ENCODE results near the gene SPANXC. TPM values are rescaled to one million over a fixed set of nuclear protein-coding genes. Genes with fewer than 3 reads are reported as not detected.

Gene SPANXC
- total and polyA plus RNA-seq, 4 donors, result not detected

GRCh38 chrX:141221611-141222010 lies 20.7 kb downstream of the SPANXC start:
- TF ChIP-seq CTCF (IDR thresholded peaks at IDR 0.05; ENCODE audit: control extremely low read depth, extremely low read depth), result no peak

GRCh38 chrX:141220342-141221008 lies 21.8 kb downstream of the SPANXC start:
- Histone ChIP-seq H3K9ac (ENCODE audit: insufficient read depth in 1 of 2, low read length in 2 of 2) (no peak overlapping the region), H3K27ac (ENCODE audit: low read depth in 1 of 2, low read length in 1 of 2) (no peak overlapping the region)
- 60 to 87% methylated on average over 3 of the region's 3 CpGs for WGBS, 2 donors

More at GRCh38 chrX:141221611-141222010, 20.7 kb downstream of the SPANXC start:
- DNase-seq (no peak), ATAC-seq (ENCODE audit: insufficient read depth, low FRiP score) (no peak)
- Histone ChIP-seq H3K9me3 (ENCODE audit: control insufficient read depth in 4 of 4, insufficient read depth in 3 of 4, low read length in 3 of 4) (no peaks in the 10 kb centered on the region), H3K4me3 (no peak overlapping the region), H3K4me1 (ENCODE audit: control insufficient read depth in 5 of 5, insufficient read depth in 5 of 5, low read length in 5 of 5) (peaks cover 0 to 3% (median 0%) of the 10 kb centered on the region in 5 donors), H3K27ac (ENCODE audit: low read depth in 1 of 2, low read length in 1 of 2) (no peak overlapping the region), H3K36me3 (ENCODE audit: control insufficient read depth in 4 of 4, insufficient read depth in 4 of 4, low read length in 4 of 4) (no peaks in the 10 kb centered on the region), H3K27me3 (ENCODE audit: control insufficient read depth in 3 of 3, insufficient read depth in 3 of 3, low read length in 2 of 3) (no peaks in the 10 kb centered on the region), H3K9ac (ENCODE audit: insufficient read depth in 1 of 2, low read length in 2 of 2) (no peak overlapping the region)
- 85 to 86% methylated on average over 2 of the region's 2 CpGs for WGBS, 2 donors

GRCh38 chrX:141214196-141214595 lies 28.1 kb downstream of the SPANXC start:
- Histone ChIP-seq H3K36me3 (ENCODE audit: control insufficient read depth in 4 of 4, insufficient read depth in 4 of 4, low read length in 4 of 4) (no peaks in the 10 kb centered on the region), H3K4me3 (no peak overlapping the region), H3K4me1 (ENCODE audit: control insufficient read depth in 5 of 5, insufficient read depth in 5 of 5, low read length in 5 of 5) (no peaks in the 10 kb centered on the region), H3K9me3 (ENCODE audit: control insufficient read depth in 4 of 4, insufficient read depth in 3 of 4, low read length in 3 of 4) (no peaks in the 10 kb centered on the region), H3K27ac (ENCODE audit: low read depth in 1 of 2, low read length in 1 of 2) (no peak overlapping the region), H3K27me3 (ENCODE audit: control insufficient read depth in 3 of 3, insufficient read depth in 3 of 3, low read length in 2 of 3) (no peaks in the 10 kb centered on the region), H3K9ac (ENCODE audit: insufficient read depth in 1 of 2, low read length in 2 of 2) (no peak overlapping the region)
- TF ChIP-seq CTCF (IDR thresholded peaks at IDR 0.05; ENCODE audit: control extremely low read depth, extremely low read depth), result no peak
- no peak for ATAC-seq (ENCODE audit: insufficient read depth, low FRiP score)
- DNase-seq, result no peak
- 80 to 90% methylated on average over 1 of the region's 1 CpG for WGBS, 2 donors

More at GRCh38 chrX:141220342-141221008, 21.8 kb downstream of the SPANXC start:
- no peaks in the 10 kb centered on the region for H3K27me3 ChIP-seq (ENCODE audit: control insufficient read depth in 3 of 3, insufficient read depth in 3 of 3, low read length in 2 of 3)
- no peaks in the 10 kb centered on the region for H3K9me3 ChIP-seq (ENCODE audit: control insufficient read depth in 4 of 4, insufficient read depth in 3 of 4, low read length in 3 of 4)
- peaks cover 0 to 3% (median 0%) of the 10 kb centered on the region in 5 donors for H3K4me1 ChIP-seq (ENCODE audit: control insufficient read depth in 5 of 5, insufficient read depth in 5 of 5, low read length in 5 of 5)
- TF ChIP-seq CTCF (IDR thresholded peaks at IDR 0.05; ENCODE audit: control extremely low read depth, extremely low read depth), result no peak
- H3K4me3 ChIP-seq, result no peak overlapping the region
- DNase-seq (no peak), ATAC-seq (ENCODE audit: insufficient read depth, low FRiP score) (no peak)
- H3K36me3 ChIP-seq (ENCODE audit: control insufficient read depth in 4 of 4, insufficient read depth in 4 of 4, low read length in 4 of 4), result no peaks in the 10 kb centered on the region
